HG03442 (cell line): ENCODE measurements around the gene C1orf210.

ENCODE experiments used
- ATAC-seq: cut with Tn5 transposase; IDR thresholded peaks from one replicate; pipeline ENCODE4 v1.9.1; 2021; ENCODE audit warnings: mild to moderate bottlenecking, moderate library complexity; ENCODE audit not compliant: unreplicated experiment

The C1orf210 gene

GRCh38 chr1:43285269-43285990 lies at the start of gene C1orf210:
Gene C1orf210, minus strand, starts transcription at chr1:43285581. Its CDS starts 2,311 bp downstream, at chr1:43283270.
- no peak for ATAC-seq

GRCh38 chr1:43334453-43335205 lies 49.2 kb upstream of the C1orf210 start:
- no peak for ATAC-seq

GRCh38 chr1:43331688-43332087 lies 46.3 kb upstream of the C1orf210 start:
- ATAC-seq, result no peak

GRCh38 chr1:43329995-43330751 lies 44.8 kb upstream of the C1orf210 start:
- ATAC-seq, result no peak

GRCh38 chr1:43327549-43328292 lies 42.3 kb upstream of the C1orf210 start:
- no peak for ATAC-seq

GRCh38 chr1:43325381-43325780 lies 40.0 kb upstream of the C1orf210 start:
- no peak for ATAC-seq

- no peak for ATAC-seq
Observed at GRCh38 chr1:43324810-43325209, 39.4 kb upstream of the C1orf210 start.

- ATAC-seq, result no peak
Observed at GRCh38 chr1:43322506-43322905, 37.1 kb upstream of the C1orf210 start.

- ATAC-seq, result no peak
Observed at GRCh38 chr1:43321331-43321891, 36.0 kb upstream of the C1orf210 start.

GRCh38 chr1:43319766-43320165 lies 34.4 kb upstream of the C1orf210 start:
- ATAC-seq, result no peak

- ATAC-seq, result no peak
Observed at GRCh38 chr1:43319288-43319687, 33.9 kb upstream of the C1orf210 start.

GRCh38 chr1:43318831-43319230 lies 33.5 kb upstream of the C1orf210 start:
- ATAC-seq, result no peak

GRCh38 chr1:43317817-43318471 lies 32.6 kb upstream of the C1orf210 start:
- no peak for ATAC-seq

GRCh38 chr1:43316738-43317520 lies 31.5 kb upstream of the C1orf210 start:
- no peak for ATAC-seq

GRCh38 chr1:43315963-43316737 lies 30.8 kb upstream of the C1orf210 start:
- no peak for ATAC-seq

GRCh38 chr1:43315481-43315880 lies 30.1 kb upstream of the C1orf210 start:
- no peak for ATAC-seq

GRCh38 chr1:43314233-43314632 lies 28.9 kb upstream of the C1orf210 start:
- ATAC-seq, result no peak

GRCh38 chr1:43313771-43314170 lies 28.4 kb upstream of the C1orf210 start:
- no peak for ATAC-seq
